Natural killer cell treated with Interleukin-12 subunit alpha and Interleukin-12 subunit beta and Interleukin-15 and Interleukin-18, amount 100 ng/mL, for 72 hours (primary cell): ENCODE data around the gene PRSS35. TPM values are rescaled to one million over a fixed set of nuclear protein-coding genes. Genes with fewer than 3 reads are reported as not detected.
"Not testable (repeated sequence)": the region's sequence is repeated elsewhere in the genome, so short reads cannot be mapped to it uniquely, and the experiment has no call there.

Experiments used
- ATAC-seq, 2 donors: fragments of 150-1000 bp; cut with Tn5 transposase in 1 of 2; sonication (Bioruptor Pico), chemical (Tn5 transposase) in 1 of 2; 2 replicates each; pipeline ENCODE4 v1.10.0; 2021
- DNase-seq: peaks from one replicate; pipeline ENCODE4 v3.0.0; 2022; ENCODE audit warnings: low spot score
- H3K27ac Mint-ChIP-seq, 2 donors: 1 replicate in 1 of 2; 2 replicates in 1 of 2; pipeline ENCODE4 v1.8.0; 2022; ENCODE audit warnings: mixed read lengths in 2 of 2, mild to moderate bottlenecking in 1 of 2, moderate library complexity in 1 of 2
- H3K27me3 Mint-ChIP-seq, 2 donors: 1 replicate in 1 of 2; 2 replicates in 1 of 2; pipeline ENCODE4 v1.8.0; 2022; ENCODE audit warnings: mixed read lengths in 2 of 2
- H3K36me3 Mint-ChIP-seq: one replicate; pipeline ENCODE4 v1.8.0; 2022; ENCODE audit warnings: mixed read lengths
- H3K4me1 Mint-ChIP-seq, 2 donors: 1 replicate in 1 of 2; 2 replicates in 1 of 2; pipeline ENCODE4 v1.8.0; 2022; ENCODE audit warnings: low read depth in 2 of 2, mixed read lengths in 2 of 2, mild to moderate bottlenecking in 1 of 2
- H3K4me3 Mint-ChIP-seq: one replicate; pipeline ENCODE4 v1.8.0; 2022; ENCODE audit warnings: mixed read lengths
- H3K9me3 Mint-ChIP-seq: 2 replicates; pipeline ENCODE4 v1.8.0; 2022; ENCODE audit warnings: mixed read lengths
- total RNA-seq, 2 donors: library from RNA; stranded (reverse); gene quantifications; one replicate each; pipeline ENCODE4 v1.2.3, GENCODE V29; 2022

PRSS35 gene
- total RNA-seq, 2 donors from 2014 or later = not detected

GRCh38 chr6:83546636-83547035, 34.3 kb downstream of the PRSS35 start:
- Mint-ChIP-seq H3K27ac (no peak overlapping the region), H3K4me1 (peaks cover 0 to 2% of the 10 kb centered on the region in 2 donors), H3K36me3 (peaks cover 11% of the 10 kb centered on the region), H3K4me3 (no peak overlapping the region), H3K9me3 (peaks cover 10% of the 10 kb centered on the region), H3K27me3 (peaks cover 19 to 36% of the 10 kb centered on the region in 2 donors)
- ATAC-seq (no peak), DNase-seq (no peak)

- peaks cover 20 to 23% of the 10 kb centered on the region in 2 donors for H3K27me3 Mint-ChIP-seq
- H3K4me3 Mint-ChIP-seq = not testable (repeated sequence)
Observed at GRCh38 chr6:83550482-83550881, 38.1 kb downstream of the PRSS35 start.

GRCh38 chr6:83551748-83552147, 39.4 kb downstream of the PRSS35 start:
- H3K4me3 Mint-ChIP-seq, H3K9me3 Mint-ChIP-seq, H3K4me1 Mint-ChIP-seq, H3K36me3 Mint-ChIP-seq, H3K27ac Mint-ChIP-seq, DNase-seq, ATAC-seq: not testable (repeated sequence)
- peaks cover 23% of the 10 kb centered on the region in 2 donors for H3K27me3 Mint-ChIP-seq

More at GRCh38 chr6:83550482-83550881, 38.1 kb downstream of the PRSS35 start:
- ATAC-seq, H3K9me3 Mint-ChIP-seq, H3K4me1 Mint-ChIP-seq, DNase-seq, H3K36me3 Mint-ChIP-seq, H3K27ac Mint-ChIP-seq: not testable (repeated sequence)

GRCh38 chr6:83556871-83557270, 44.5 kb downstream of the PRSS35 start:
- peaks cover 6 to 15% of the 10 kb centered on the region in 2 donors for H3K27me3 Mint-ChIP-seq
- ATAC-seq = no peak
- H3K4me1 Mint-ChIP-seq = no peaks in the 10 kb centered on the region

GRCh38 chr6:83558975-83559374, 46.6 kb downstream of the PRSS35 start:
- Mint-ChIP-seq H3K36me3 (peaks cover 4% of the 10 kb centered on the region), H3K9me3 (no peaks in the 10 kb centered on the region), H3K27ac (no peak overlapping the region), H3K4me3 (no peak overlapping the region), H3K27me3 (peaks cover 6 to 11% of the 10 kb centered on the region in 2 donors), H3K4me1 (no peaks in the 10 kb centered on the region)
- DNase-seq (no peak), ATAC-seq (no peak)

More at GRCh38 chr6:83556871-83557270, 44.5 kb downstream of the PRSS35 start:
- Mint-ChIP-seq H3K9me3 (no peaks in the 10 kb centered on the region), H3K4me3 (no peak overlapping the region), H3K36me3 (no peaks in the 10 kb centered on the region), H3K27ac (no peak overlapping the region)
- no peak for DNase-seq

- not testable (repeated sequence) for H3K27me3 Mint-ChIP-seq, ATAC-seq, H3K4me1 Mint-ChIP-seq, DNase-seq, H3K4me3 Mint-ChIP-seq, H3K36me3 Mint-ChIP-seq, H3K27ac Mint-ChIP-seq, H3K9me3 Mint-ChIP-seq
Observed at GRCh38 chr6:83571663-83572185, 59.4 kb downstream of the PRSS35 start.

- H3K36me3 Mint-ChIP-seq = no peaks in the 10 kb centered on the region
- H3K27ac Mint-ChIP-seq = no peak overlapping the region
- no peak overlapping the region for H3K4me3 Mint-ChIP-seq
- ATAC-seq = no peak
- H3K27me3 Mint-ChIP-seq = peaks cover 0 to 6% of the 10 kb centered on the region in 2 donors
- DNase-seq = no peak
- no peaks in the 10 kb centered on the region for H3K4me1 Mint-ChIP-seq
- H3K9me3 Mint-ChIP-seq = peaks cover 6% of the 10 kb centered on the region
Observed at GRCh38 chr6:83574783-83575182, 62.4 kb downstream of the PRSS35 start.

Other genes with a start within 250 kb of the PRSS35 start
- gene ME1, start 81.5 kb upstream of the PRSS35 start, total RNA-seq = 1 to 10 TPM; 1.3 to 1.7 TPM
- gene SNAP91, start 196.6 kb downstream of the PRSS35 start, total RNA-seq = not detected